GM10266 (cell line): Measurements from ENCODE around the gene UNC13C.

Experiments used
- DNase-seq: peaks from one replicate; pipeline ENCODE4 v3.0.0; 2012; ENCODE audit errors: extremely low spot score
- CTCF ChIP-seq: IDR thresholded peaks from 2 replicates; pipeline ENCODE4 v1.5.1; 2012; ENCODE audit warnings: mild to moderate bottlenecking, low read depth; ENCODE audit not compliant: control insufficient read depth, insufficient read depth; ENCODE audit errors: missing control alignments

Gene UNC13C

DNA sequence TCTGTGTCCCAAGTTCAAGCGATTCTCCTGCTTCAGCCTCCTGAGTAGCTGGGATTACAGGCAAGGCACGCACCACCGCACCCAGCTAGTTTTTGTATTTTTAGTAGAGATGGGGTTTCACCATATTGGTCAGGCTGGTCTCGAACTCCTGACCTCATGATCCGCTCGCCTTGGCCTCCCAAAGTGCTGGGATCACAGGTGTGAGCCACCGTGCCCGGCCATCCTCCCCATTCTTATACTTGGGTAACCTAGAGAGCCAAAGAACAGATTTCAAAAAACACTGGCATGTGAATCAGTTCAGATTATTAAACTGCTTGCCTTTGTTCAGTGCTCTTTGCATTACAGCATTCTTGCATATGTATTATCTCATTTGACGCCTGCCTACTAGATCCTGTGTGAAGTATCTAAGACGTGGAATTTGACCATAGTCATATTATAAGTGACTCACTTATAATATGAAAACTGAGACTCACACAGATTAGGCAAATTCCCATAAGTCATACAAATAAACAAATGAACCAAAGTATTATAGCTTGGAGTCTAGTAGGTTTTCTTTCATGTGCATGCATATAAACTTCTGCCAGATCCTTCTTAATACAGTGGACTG, 123.5 kb downstream of the UNC13C start:
- no peak for DNase-seq
- no peak for TF ChIP-seq CTCF

GRCh38 chr15:54102704-54103103, 124.5 kb downstream of the UNC13C start:
- TF ChIP-seq CTCF = no peak
- no peak for DNase-seq

- no peak for TF ChIP-seq CTCF
- DNase-seq = no peak
These were observed 130.8 kb downstream of the UNC13C start for GRCh38 chr15:54109014-54109413.

GRCh38 chr15:54119051-54119450, 140.8 kb downstream of the UNC13C start:
- TF ChIP-seq CTCF = no peak
- no peak for DNase-seq

- no peak for DNase-seq
- no peak for TF ChIP-seq CTCF
These were observed 142.8 kb downstream of the UNC13C start for GRCh38 chr15:54120949-54121463.

DNA sequence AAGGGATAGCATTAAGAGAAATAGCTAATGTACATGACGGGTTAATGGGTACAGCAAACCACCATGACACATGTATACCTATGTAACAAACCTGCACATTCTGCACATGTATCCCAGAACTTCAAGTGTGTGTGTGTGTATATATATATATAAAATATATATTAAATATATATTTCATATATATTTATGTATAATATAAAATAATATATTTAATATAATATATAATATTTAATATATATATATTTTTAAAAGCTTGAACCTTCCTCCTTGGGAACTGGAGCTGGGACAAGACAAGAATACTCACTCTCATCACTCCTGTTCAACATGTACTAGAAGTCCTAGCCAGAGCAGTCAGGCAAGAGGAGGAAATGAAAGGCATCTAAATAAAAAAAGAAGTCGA, 149.3 kb downstream of the UNC13C start:
- DNase-seq = no peak
- no peak for TF ChIP-seq CTCF

GRCh38 chr15:54131410-54131809, 153.2 kb downstream of the UNC13C start:
- no peak for TF ChIP-seq CTCF
- no peak for DNase-seq
